CD14-positive monocyte (primary cell): Measurements from ENCODE around the gene RAC2. TPM values are rescaled to one million over a fixed set of nuclear protein-coding genes. Genes with fewer than 3 reads are reported as not detected.

Experiments
- DNase-seq, 3 donors: peaks; one replicate each; pipeline ENCODE4 v3.0.0-alpha.2; 2011 to 2022
- H2AFZ ChIP-seq: 2 replicates; pipeline ENCODE4 v1.6.0; 2012; ENCODE audit warnings: mild to moderate bottlenecking, low read depth, low read length, inconsistent platforms; ENCODE audit not compliant: insufficient read depth, poor library complexity, severe bottlenecking
- H3K27ac ChIP-seq, 2 donors: 1 replicate in 1 of 2; 2 replicates in 1 of 2; pipeline ENCODE4 v1.5.1; 2012 to 2013; ENCODE audit warnings: low read length in 2 of 2, control low read depth in 1 of 2, inconsistent platforms in 1 of 2, low read depth in 1 of 2, mild to moderate bottlenecking in 1 of 2
- H3K27me3 ChIP-seq, 2 donors: one replicate each; pipeline versions ENCODE4 v1.6.0 to v1.6.1; 2011 to 2013; ENCODE audit warnings: low read length in 2 of 2; ENCODE audit not compliant: control insufficient read depth in 2 of 2, insufficient read depth in 2 of 2
- H3K36me3 ChIP-seq, 2 donors: replicated peaks in 1 of 2; 1 replicate in 1 of 2; 2 replicates in 1 of 2; pipeline versions ENCODE4 v1.5.1 to v1.6.1; 2012 to 2013; ENCODE audit warnings: low read length in 2 of 2, control low read depth in 1 of 2, inconsistent platforms in 1 of 2, mild to moderate bottlenecking in 1 of 2; ENCODE audit not compliant: insufficient read depth in 2 of 2, control insufficient read depth in 1 of 2
- H3K4me1 ChIP-seq, 2 donors: 1 replicate in 1 of 2; 2 replicates in 1 of 2; pipeline versions ENCODE4 v1.5.1 to v1.6.1; 2012 to 2013; ENCODE audit warnings: low read length in 2 of 2, control low read depth in 1 of 2, inconsistent platforms in 1 of 2, mild to moderate bottlenecking in 1 of 2, moderate library complexity in 1 of 2; ENCODE audit not compliant: insufficient read depth in 2 of 2, control insufficient read depth in 1 of 2
- H3K4me2 ChIP-seq: replicated peaks from 2 replicates; pipeline ENCODE3; 2012; ENCODE audit warnings: low read length, moderate library complexity, mild to moderate bottlenecking; ENCODE audit not compliant: poor library complexity, severe bottlenecking; ENCODE audit errors: extremely low read depth
- H3K4me3 ChIP-seq, 3 experiments: fragments of 200-600 bp in 1 of 3; sonication (generic) in 1 of 3; replicated peaks in 1 of 3; 1 replicate in 2 of 3; 2 replicates in 1 of 3; pipeline ENCODE4 v1.5.1; 2011 to 2013; ENCODE audit warnings: low read length in 3 of 3, mild to moderate bottlenecking in 3 of 3, control low read depth in 2 of 3, low read depth in 2 of 3, inconsistent platforms in 1 of 3, moderate library complexity in 1 of 3
- H3K79me2 ChIP-seq: 2 replicates; pipeline ENCODE4 v1.6.0; 2012; ENCODE audit warnings: mild to moderate bottlenecking, control low read depth, inconsistent platforms, low read length, moderate library complexity; ENCODE audit not compliant: insufficient read depth
- H3K9ac ChIP-seq: 2 replicates; pipeline ENCODE4 v1.6.0; 2017; ENCODE audit warnings: low read length, mild to moderate bottlenecking; ENCODE audit not compliant: insufficient read depth, poor library complexity, severe bottlenecking
- H3K9me3 ChIP-seq, 2 donors: replicated peaks in 1 of 2; 1 replicate in 1 of 2; 2 replicates in 1 of 2; pipeline versions ENCODE4 v1.5.1 to v1.6.1; 2012 to 2013; ENCODE audit warnings: low read length in 2 of 2, control low read depth in 1 of 2; ENCODE audit not compliant: control insufficient read depth in 1 of 2, insufficient read depth in 1 of 2
- H4K20me1 ChIP-seq: 2 replicates; pipeline ENCODE4 v1.6.0; 2012; ENCODE audit warnings: mild to moderate bottlenecking, low read length, control low read depth, moderate library complexity; ENCODE audit not compliant: insufficient read depth
- H3K27ac Mint-ChIP-seq, 7 donors: one replicate each; pipeline ENCODE4 v1.8.0; 2020; ENCODE audit warnings: mild to moderate bottlenecking in 7 of 7, mixed read lengths in 7 of 7, moderate library complexity in 6 of 7, inconsistent platforms in 2 of 7
- H3K27me3 Mint-ChIP-seq, 3 donors: one replicate each; pipeline ENCODE4 v1.8.0; 2021 to 2022; ENCODE audit warnings: low read depth in 3 of 3, mild to moderate bottlenecking in 3 of 3, mixed read lengths in 3 of 3, moderate library complexity in 3 of 3, inconsistent platforms in 1 of 3
- H3K36me3 Mint-ChIP-seq, 2 donors: one replicate each; pipeline ENCODE4 v1.8.0; 2020; ENCODE audit warnings: mixed read lengths in 2 of 2, inconsistent platforms in 1 of 2, mild to moderate bottlenecking in 1 of 2
- H3K4me1 Mint-ChIP-seq: one replicate; pipeline ENCODE4 v1.8.0; 2020; ENCODE audit warnings: mild to moderate bottlenecking, mixed read lengths
- H3K4me3 Mint-ChIP-seq, 2 donors: one replicate each; pipeline ENCODE4 v1.8.0; 2020; ENCODE audit warnings: mild to moderate bottlenecking in 2 of 2, mixed read lengths in 2 of 2, moderate library complexity in 1 of 2
- H3K9me3 Mint-ChIP-seq, 7 donors: one replicate each; pipeline ENCODE4 v1.8.0; 2020 to 2022; ENCODE audit warnings: mixed read lengths in 7 of 7, mild to moderate bottlenecking in 6 of 7, moderate library complexity in 6 of 7, inconsistent platforms in 2 of 7
- whole genome bisulfite sequencing: methylation state at CpG from one replicate; pipeline ENCODE4 v1.1.5; 2013; ENCODE audit warnings: missing lambda C conversion rate; ENCODE audit not compliant: insufficient coverage; 5-methylcytosine and 5-hydroxymethylcytosine counted together
- intact Hi-C, 2 donors: fragments of 100-400 bp; cut with micrococcal nuclease; formaldehyde crosslinking; loops; one replicate each; pipeline versions ENCODE4 v1.15.0 to v1.15.1; 2023
- polyA plus RNA-seq, 3 donors: library from polyadenylated mRNA; depleted of rRNA in 1 of 3; unstranded in 2 of 3; stranded (reverse) in 1 of 3; fragments of 300-500 nt in 2 of 3; fragments of >200 nt in 1 of 3; fragmentation: Illumina TruSeq in 2 of 3; gene quantifications; 1 replicate in 2 of 3; 2 replicates in 1 of 3; pipeline ENCODE4 v1.2.3, GENCODE V29; 2012 to 2021
- TF ChIP-seq, protein P1 (sequence below): fragments of 200-600 bp; IDR thresholded peaks from one replicate; pipeline ENCODE4 v1.8.0; 2022; ENCODE audit warnings: antibody characterized with exemption, mild to moderate bottlenecking

Gene RAC2
- polyA plus RNA-seq, 3 donors = 360 to 529 (median 526) TPM

DNA sequence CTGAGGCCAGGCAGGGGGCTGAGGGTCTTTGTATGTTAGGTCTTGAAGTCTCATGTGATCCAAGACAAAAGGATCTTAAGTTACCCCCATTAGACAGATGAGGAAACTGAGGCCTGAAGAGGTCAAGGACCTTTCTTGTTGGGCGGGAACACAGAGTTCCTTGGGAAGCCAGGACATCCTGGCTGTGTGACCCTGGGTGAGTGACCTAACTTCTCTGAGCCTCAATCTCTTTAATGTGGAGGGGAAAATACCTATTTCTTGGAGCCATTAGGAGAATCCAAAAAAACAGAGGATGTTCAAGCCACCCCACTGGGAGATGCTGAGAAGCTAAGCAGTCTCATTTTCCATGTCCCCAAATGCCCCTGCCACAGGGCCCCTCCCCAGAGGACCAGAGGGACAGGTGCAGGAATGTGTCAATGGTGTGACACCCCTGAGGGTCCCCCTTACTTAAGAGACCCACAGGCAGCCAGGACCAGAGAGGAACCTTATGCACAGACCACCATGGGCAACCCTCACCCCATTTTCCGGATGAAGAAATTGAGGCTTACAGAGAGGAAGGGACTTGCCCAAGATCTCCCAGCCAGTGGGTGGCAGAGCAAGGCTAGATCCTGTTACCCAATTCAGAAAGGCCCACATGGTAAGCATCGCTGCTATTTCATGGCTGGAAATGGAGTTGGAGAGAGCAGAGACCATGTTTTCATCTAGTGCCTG lies 8.0 kb downstream of the RAC2 start:
- TF ChIP-seq, protein P1, sequence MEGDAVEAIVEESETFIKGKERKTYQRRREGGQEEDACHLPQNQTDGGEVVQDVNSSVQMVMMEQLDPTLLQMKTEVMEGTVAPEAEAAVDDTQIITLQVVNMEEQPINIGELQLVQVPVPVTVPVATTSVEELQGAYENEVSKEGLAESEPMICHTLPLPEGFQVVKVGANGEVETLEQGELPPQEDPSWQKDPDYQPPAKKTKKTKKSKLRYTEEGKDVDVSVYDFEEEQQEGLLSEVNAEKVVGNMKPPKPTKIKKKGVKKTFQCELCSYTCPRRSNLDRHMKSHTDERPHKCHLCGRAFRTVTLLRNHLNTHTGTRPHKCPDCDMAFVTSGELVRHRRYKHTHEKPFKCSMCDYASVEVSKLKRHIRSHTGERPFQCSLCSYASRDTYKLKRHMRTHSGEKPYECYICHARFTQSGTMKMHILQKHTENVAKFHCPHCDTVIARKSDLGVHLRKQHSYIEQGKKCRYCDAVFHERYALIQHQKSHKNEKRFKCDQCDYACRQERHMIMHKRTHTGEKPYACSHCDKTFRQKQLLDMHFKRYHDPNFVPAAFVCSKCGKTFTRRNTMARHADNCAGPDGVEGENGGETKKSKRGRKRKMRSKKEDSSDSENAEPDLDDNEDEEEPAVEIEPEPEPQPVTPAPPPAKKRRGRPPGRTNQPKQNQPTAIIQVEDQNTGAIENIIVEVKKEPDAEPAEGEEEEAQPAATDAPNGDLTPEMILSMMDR = no peak
- Histone ChIP-seq H3K4me3 (no peak overlapping the region), H2AFZ (no peak overlapping the region), H4K20me1 (peaks cover 100% of the 10 kb centered on the region), H3K36me3 (peaks cover 85 to 99% of the 10 kb centered on the region in 2 donors), H3K27ac (peak overlapping the region; percentile 1 to 77), H3K9ac (no peak overlapping the region), H3K27me3 (no peaks in the 10 kb centered on the region), H3K9me3 (no peaks in the 10 kb centered on the region), H3K79me2 (peaks cover 97% of the 10 kb centered on the region), H3K4me1 (peaks cover 85 to 99% of the 10 kb centered on the region in 2 donors), H3K4me2 (no peak overlapping the region)
- Mint-ChIP-seq H3K4me1 (peaks cover 95% of the 10 kb centered on the region), H3K36me3 (peaks cover 86 to 100% of the 10 kb centered on the region in 2 donors), H3K27ac (peak overlapping the region; percentile 83 to 99 (median 87)), H3K4me3 (peak overlapping the region in 1 of 2 donors; percentile 9), H3K27me3 (peaks cover 0 to 1% (median 0%) of the 10 kb centered on the region in 3 donors), H3K9me3 (no peaks in the 10 kb centered on the region)
- peak in 2 of 3 donors; percentile 33 to 54 for DNase-seq
- WGBS = 38% methylated on average over 1 of the region's 3 CpGs
- intact Hi-C loops = no loop called here

DNA sequence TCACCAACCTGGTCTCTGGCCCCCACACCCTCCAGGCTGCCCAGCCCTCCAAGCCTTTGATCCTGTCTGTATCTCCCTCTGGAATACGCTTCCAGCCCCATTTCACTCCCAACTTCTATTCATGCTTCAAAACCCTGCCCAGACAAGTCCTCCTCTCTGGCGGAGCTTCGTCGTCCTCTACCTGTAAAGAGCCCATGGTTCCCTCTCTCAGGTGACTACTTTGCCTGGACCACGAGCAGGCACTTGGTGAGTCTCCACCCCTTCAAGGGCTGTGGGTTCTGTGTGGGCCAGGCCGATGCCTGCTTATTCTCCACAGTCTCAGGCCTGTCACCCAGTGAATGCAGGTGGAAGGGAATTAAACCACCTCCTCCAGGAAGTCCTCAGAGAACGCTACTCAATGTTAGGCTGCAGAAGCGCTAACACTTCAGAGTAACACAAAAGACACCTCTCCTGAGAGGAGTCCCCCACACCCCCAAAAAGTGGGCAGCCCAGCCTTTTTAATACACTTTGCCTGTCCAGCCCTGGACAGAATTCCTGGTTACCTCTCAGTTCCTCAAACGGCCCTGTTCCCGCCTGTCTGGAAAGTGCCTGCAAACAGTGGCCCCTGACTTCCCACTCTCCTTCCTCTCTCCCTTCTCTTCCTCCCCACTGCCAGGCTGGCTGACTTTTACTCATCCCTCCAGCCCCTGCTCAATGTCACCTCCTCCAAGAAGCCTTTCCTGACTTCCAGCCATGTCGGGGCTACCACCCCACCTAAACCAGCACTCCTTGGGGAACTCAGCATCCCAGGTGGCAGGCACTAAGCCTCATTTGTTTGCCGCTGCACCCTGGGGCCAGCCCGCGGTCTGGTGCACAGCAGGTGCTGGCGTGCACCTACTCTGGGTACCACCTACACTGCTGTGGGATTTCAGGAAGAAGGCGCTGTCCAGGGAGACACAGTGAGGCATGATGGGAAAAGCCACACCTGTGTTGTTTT lies 9.0 kb downstream of the RAC2 start:
- Mint-ChIP-seq H3K27me3 (peaks cover 0 to 1% (median 0%) of the 10 kb centered on the region in 3 donors), H3K36me3 (peaks cover 82 to 97% of the 10 kb centered on the region in 2 donors), H3K4me1 (peaks cover 95% of the 10 kb centered on the region), H3K9me3 (no peaks in the 10 kb centered on the region), H3K27ac (peak overlapping the region; percentile 59 to 99 (median 83)), H3K4me3 (peak overlapping the region in 1 of 2 donors; percentile 20)
- Histone ChIP-seq H3K9ac (no peak overlapping the region), H3K4me1 (peaks cover 84 to 99% of the 10 kb centered on the region in 2 donors), H2AFZ (no peak overlapping the region), H4K20me1 (peaks cover 99% of the 10 kb centered on the region), H3K4me2 (no peak overlapping the region), H3K9me3 (no peaks in the 10 kb centered on the region), H3K27ac (peak overlapping the region; percentile 24 to 77), H3K79me2 (peaks cover 93% of the 10 kb centered on the region), H3K36me3 (peaks cover 80 to 94% of the 10 kb centered on the region in 2 donors), H3K27me3 (no peaks in the 10 kb centered on the region), H3K4me3 (no peak overlapping the region)
- intact Hi-C loops = no loop called here
- no peak for DNase-seq
- WGBS = 76% methylated on average over 14 of the region's 16 CpGs
- TF ChIP-seq, protein P1 = no peak
